ENCODE measurements around the gene RAB3B.
"Not testable (repeated sequence)": the region's sequence is repeated elsewhere in the genome, so short reads cannot be mapped to it uniquely, and the experiment has no call there.

DNA sequence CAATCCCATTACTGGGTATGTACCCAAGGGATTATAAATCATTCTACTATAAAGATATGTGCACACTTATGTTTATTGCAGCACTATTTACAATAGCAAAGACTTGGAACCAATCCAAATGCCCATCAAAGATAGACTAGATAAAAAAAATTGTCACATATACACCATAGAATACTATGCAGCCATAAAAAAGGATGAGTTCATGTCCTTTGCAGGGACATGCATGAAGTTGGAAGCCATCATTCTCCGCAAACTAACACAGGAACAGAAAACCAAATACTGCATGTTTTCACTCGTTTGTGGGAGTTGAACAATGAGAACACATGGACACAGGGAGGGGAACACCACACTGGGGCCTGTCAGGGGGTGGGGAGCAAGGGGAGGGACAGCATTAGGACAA lies 95.8 kb downstream of the RAB3B start:
- not testable (repeated sequence) for TF ChIP-seq EZH2phosphoT487 (IDR thresholded peaks at IDR 0.05; ENCODE audit: borderline replicate concordance)
- TF ChIP-seq, protein P1, sequence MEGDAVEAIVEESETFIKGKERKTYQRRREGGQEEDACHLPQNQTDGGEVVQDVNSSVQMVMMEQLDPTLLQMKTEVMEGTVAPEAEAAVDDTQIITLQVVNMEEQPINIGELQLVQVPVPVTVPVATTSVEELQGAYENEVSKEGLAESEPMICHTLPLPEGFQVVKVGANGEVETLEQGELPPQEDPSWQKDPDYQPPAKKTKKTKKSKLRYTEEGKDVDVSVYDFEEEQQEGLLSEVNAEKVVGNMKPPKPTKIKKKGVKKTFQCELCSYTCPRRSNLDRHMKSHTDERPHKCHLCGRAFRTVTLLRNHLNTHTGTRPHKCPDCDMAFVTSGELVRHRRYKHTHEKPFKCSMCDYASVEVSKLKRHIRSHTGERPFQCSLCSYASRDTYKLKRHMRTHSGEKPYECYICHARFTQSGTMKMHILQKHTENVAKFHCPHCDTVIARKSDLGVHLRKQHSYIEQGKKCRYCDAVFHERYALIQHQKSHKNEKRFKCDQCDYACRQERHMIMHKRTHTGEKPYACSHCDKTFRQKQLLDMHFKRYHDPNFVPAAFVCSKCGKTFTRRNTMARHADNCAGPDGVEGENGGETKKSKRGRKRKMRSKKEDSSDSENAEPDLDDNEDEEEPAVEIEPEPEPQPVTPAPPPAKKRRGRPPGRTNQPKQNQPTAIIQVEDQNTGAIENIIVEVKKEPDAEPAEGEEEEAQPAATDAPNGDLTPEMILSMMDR (conservative IDR thresholded peaks at IDR 0.05; ENCODE audit: low read length), result not testable (repeated sequence)

All from Loucy (cell line).